ENCODE results near the gene TTBK1.

TTBK1 gene

GRCh38 chr6:43207286-43207685 lies 36.0 kb upstream of the TTBK1 start:
- Histone ChIP-seq H3K4me1 (ENCODE audit: control insufficient read depth, insufficient read depth, low read length) (no peaks in the 10 kb centered on the region), H3K9me3 (ENCODE audit: control insufficient read depth, insufficient read depth, low read length) (no peaks in the 10 kb centered on the region), H3K27ac (ENCODE audit: low read depth, low read length) (no peak overlapping the region), H3K36me3 (ENCODE audit: control insufficient read depth, insufficient read depth, low read length) (no peaks in the 10 kb centered on the region), H3K27me3 (ENCODE audit: control insufficient read depth, insufficient read depth, low read length) (no peaks in the 10 kb centered on the region), H3K4me3 (ENCODE audit: low read depth, low read length) (no peak overlapping the region), H3K9ac (ENCODE audit: low read depth, low read length) (no peak overlapping the region)

DNA sequence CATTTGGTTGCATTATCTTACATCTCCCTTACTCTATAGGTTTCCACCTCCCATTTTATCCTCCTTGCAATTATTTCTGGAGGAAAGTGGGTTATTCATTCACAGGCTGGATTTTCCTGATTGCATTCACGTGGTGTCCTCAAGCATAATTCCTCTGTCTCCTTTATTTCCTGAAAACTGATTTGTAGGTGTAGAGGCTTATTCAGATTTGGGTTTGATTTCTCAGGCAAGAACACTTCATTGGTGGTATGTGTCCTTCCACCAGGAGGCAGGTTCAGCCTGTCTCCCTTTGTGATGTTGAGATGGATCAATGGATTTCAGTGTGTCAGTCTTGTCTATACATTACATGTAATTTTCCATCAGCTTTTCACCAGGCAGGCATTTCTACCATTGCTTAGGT lies 31.3 kb upstream of the TTBK1 start:
- H3K27me3 ChIP-seq (ENCODE audit: control insufficient read depth, insufficient read depth, low read length) = no peaks in the 10 kb centered on the region
- no peaks in the 10 kb centered on the region for H3K9me3 ChIP-seq (ENCODE audit: control insufficient read depth, insufficient read depth, low read length)
- no peaks in the 10 kb centered on the region for H3K4me1 ChIP-seq (ENCODE audit: control insufficient read depth, insufficient read depth, low read length)
- H3K9ac ChIP-seq (ENCODE audit: low read depth, low read length) = no peak overlapping the region
- no peak overlapping the region for H3K27ac ChIP-seq (ENCODE audit: low read depth, low read length)
- no peak overlapping the region for H3K4me3 ChIP-seq (ENCODE audit: low read depth, low read length)
- H3K36me3 ChIP-seq (ENCODE audit: control insufficient read depth, insufficient read depth, low read length) = no peaks in the 10 kb centered on the region

- Histone ChIP-seq H3K36me3 (ENCODE audit: control insufficient read depth, insufficient read depth, low read length) (no peaks in the 10 kb centered on the region), H3K9ac (ENCODE audit: low read depth, low read length) (no peak overlapping the region), H3K27me3 (ENCODE audit: control insufficient read depth, insufficient read depth, low read length) (no peaks in the 10 kb centered on the region), H3K27ac (ENCODE audit: low read depth, low read length) (no peak overlapping the region), H3K9me3 (ENCODE audit: control insufficient read depth, insufficient read depth, low read length) (no peaks in the 10 kb centered on the region), H3K4me1 (ENCODE audit: control insufficient read depth, insufficient read depth, low read length) (no peaks in the 10 kb centered on the region), H3K4me3 (ENCODE audit: low read depth, low read length) (no peak overlapping the region)
These were observed 29.9 kb upstream of the TTBK1 start for GRCh38 chr6:43213431-43213830.

- Histone ChIP-seq H3K4me1 (ENCODE audit: control insufficient read depth, insufficient read depth, low read length) (no peaks in the 10 kb centered on the region), H3K27me3 (ENCODE audit: control insufficient read depth, insufficient read depth, low read length) (no peaks in the 10 kb centered on the region), H3K36me3 (ENCODE audit: control insufficient read depth, insufficient read depth, low read length) (no peaks in the 10 kb centered on the region), H3K9me3 (ENCODE audit: control insufficient read depth, insufficient read depth, low read length) (no peaks in the 10 kb centered on the region), H3K27ac (ENCODE audit: low read depth, low read length) (no peak overlapping the region), H3K9ac (ENCODE audit: low read depth, low read length) (no peak overlapping the region), H3K4me3 (ENCODE audit: low read depth, low read length) (no peak overlapping the region)
These were observed 28.2 kb upstream of the TTBK1 start for GRCh38 chr6:43215066-43215465.

DNA sequence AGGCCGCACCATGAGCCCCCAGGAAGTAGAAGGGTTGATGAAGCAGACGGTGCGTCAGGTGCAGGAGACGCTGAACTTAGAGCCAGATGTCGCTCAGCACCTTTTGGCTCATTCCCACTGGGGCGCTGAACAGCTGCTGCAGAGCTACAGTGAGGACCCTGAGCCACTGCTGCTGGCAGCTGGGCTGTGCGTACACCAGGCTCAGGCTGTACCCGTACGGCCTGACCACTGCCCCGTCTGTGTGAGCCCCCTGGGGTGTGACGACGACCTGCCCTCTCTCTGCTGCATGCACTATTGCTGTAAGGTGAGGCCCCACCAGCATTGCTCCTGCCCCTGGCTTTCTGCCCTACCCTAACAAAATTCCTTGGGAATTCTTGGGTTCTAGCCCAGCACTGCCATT lies 27.1 kb upstream of the TTBK1 start:
- no peaks in the 10 kb centered on the region for H3K27me3 ChIP-seq (ENCODE audit: control insufficient read depth, insufficient read depth, low read length)
- H3K4me1 ChIP-seq (ENCODE audit: control insufficient read depth, insufficient read depth, low read length) = no peaks in the 10 kb centered on the region
- H3K9me3 ChIP-seq (ENCODE audit: control insufficient read depth, insufficient read depth, low read length) = no peaks in the 10 kb centered on the region
- H3K27ac ChIP-seq (ENCODE audit: low read depth, low read length) = no peak overlapping the region
- H3K9ac ChIP-seq (ENCODE audit: low read depth, low read length) = no peak overlapping the region
- no peak overlapping the region for H3K4me3 ChIP-seq (ENCODE audit: low read depth, low read length)
- no peaks in the 10 kb centered on the region for H3K36me3 ChIP-seq (ENCODE audit: control insufficient read depth, insufficient read depth, low read length)

GRCh38 chr6:43217351-43217750 lies 25.9 kb upstream of the TTBK1 start:
- Histone ChIP-seq H3K9ac (ENCODE audit: low read depth, low read length) (no peak overlapping the region), H3K27me3 (ENCODE audit: control insufficient read depth, insufficient read depth, low read length) (no peaks in the 10 kb centered on the region), H3K4me3 (ENCODE audit: low read depth, low read length) (no peak overlapping the region), H3K27ac (ENCODE audit: low read depth, low read length) (no peak overlapping the region), H3K9me3 (ENCODE audit: control insufficient read depth, insufficient read depth, low read length) (no peaks in the 10 kb centered on the region), H3K36me3 (ENCODE audit: control insufficient read depth, insufficient read depth, low read length) (no peaks in the 10 kb centered on the region), H3K4me1 (ENCODE audit: control insufficient read depth, insufficient read depth, low read length) (no peaks in the 10 kb centered on the region)

DNA sequence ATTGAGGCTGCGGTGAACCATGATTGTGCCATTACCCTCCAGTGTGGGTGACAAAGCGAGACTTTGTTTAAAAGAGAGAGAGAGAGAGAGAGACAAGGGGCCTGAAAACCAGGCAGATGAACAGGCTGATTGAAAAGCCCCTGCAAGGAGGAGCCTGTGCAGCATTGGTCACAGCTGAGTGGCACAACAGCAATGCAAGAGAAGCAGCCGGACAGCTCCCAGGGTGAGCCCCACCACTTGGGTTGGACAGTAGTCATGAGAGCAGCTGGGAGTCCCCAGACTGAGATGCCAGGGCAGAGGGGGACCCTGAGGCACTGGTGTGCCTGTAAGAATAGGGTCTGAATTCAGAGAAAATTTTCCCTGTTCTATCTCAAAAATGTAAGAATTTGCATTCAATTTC lies 24.2 kb upstream of the TTBK1 start:
- Histone ChIP-seq H3K36me3 (ENCODE audit: control insufficient read depth, insufficient read depth, low read length) (no peaks in the 10 kb centered on the region), H3K27me3 (ENCODE audit: control insufficient read depth, insufficient read depth, low read length) (no peaks in the 10 kb centered on the region), H3K27ac (ENCODE audit: low read depth, low read length) (no peak overlapping the region), H3K9ac (ENCODE audit: low read depth, low read length) (no peak overlapping the region), H3K4me1 (ENCODE audit: control insufficient read depth, insufficient read depth, low read length) (no peaks in the 10 kb centered on the region), H3K9me3 (ENCODE audit: control insufficient read depth, insufficient read depth, low read length) (no peaks in the 10 kb centered on the region), H3K4me3 (ENCODE audit: low read depth, low read length) (no peak overlapping the region)

GRCh38 chr6:43219814-43220213 lies 23.5 kb upstream of the TTBK1 start:
- Histone ChIP-seq H3K4me3 (ENCODE audit: low read depth, low read length) (no peak overlapping the region), H3K4me1 (ENCODE audit: control insufficient read depth, insufficient read depth, low read length) (no peaks in the 10 kb centered on the region), H3K9me3 (ENCODE audit: control insufficient read depth, insufficient read depth, low read length) (no peaks in the 10 kb centered on the region), H3K9ac (ENCODE audit: low read depth, low read length) (no peak overlapping the region), H3K27ac (ENCODE audit: low read depth, low read length) (no peak overlapping the region), H3K27me3 (ENCODE audit: control insufficient read depth, insufficient read depth, low read length) (no peaks in the 10 kb centered on the region), H3K36me3 (ENCODE audit: control insufficient read depth, insufficient read depth, low read length) (no peaks in the 10 kb centered on the region)

DNA sequence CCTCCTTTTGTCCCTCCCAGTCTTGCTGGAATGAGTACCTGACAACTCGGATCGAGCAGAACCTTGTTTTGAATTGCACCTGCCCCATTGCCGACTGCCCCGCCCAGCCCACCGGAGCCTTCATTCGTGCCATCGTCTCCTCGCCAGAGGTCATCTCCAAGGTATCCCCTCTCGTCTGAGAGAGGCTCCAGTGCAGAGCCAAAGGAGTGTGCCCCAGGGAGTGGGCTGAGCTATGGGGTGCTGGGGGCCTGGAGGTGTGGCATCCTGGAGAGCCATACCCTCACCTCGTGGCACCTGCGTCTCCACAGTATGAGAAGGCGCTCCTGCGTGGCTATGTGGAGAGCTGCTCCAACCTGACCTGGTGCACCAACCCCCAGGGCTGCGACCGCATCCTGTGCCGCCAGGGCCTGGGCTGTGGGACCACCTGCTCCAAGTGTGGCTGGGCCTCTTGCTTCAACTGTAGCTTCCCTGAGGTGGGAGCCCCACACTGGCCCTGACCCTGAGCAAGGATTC lies 22.8 kb upstream of the TTBK1 start:
- Histone ChIP-seq H3K9me3 (ENCODE audit: control insufficient read depth, insufficient read depth, low read length) (no peaks in the 10 kb centered on the region), H3K4me1 (ENCODE audit: control insufficient read depth, insufficient read depth, low read length) (no peaks in the 10 kb centered on the region), H3K36me3 (ENCODE audit: control insufficient read depth, insufficient read depth, low read length) (0 out of 2 replicates have a peak, but pooled peaks cover 1% of the 10 kb centered on the region), H3K4me3 (ENCODE audit: low read depth, low read length) (no peak overlapping the region), H3K9ac (ENCODE audit: low read depth, low read length) (no peak overlapping the region), H3K27me3 (ENCODE audit: control insufficient read depth, insufficient read depth, low read length) (no peaks in the 10 kb centered on the region), H3K27ac (ENCODE audit: low read depth, low read length) (no peak overlapping the region)

- Histone ChIP-seq H3K4me1 (ENCODE audit: control insufficient read depth, insufficient read depth, low read length) (no peaks in the 10 kb centered on the region), H3K27ac (ENCODE audit: low read depth, low read length) (no peak overlapping the region), H3K9me3 (ENCODE audit: control insufficient read depth, insufficient read depth, low read length) (no peaks in the 10 kb centered on the region), H3K9ac (ENCODE audit: low read depth, low read length) (no peak overlapping the region), H3K4me3 (ENCODE audit: low read depth, low read length) (no peak overlapping the region), H3K27me3 (ENCODE audit: control insufficient read depth, insufficient read depth, low read length) (no peaks in the 10 kb centered on the region), H3K36me3 (ENCODE audit: control insufficient read depth, insufficient read depth, low read length) (peaks cover 8% of the 10 kb centered on the region; the same call in 1 of the 2 replicates)
These were observed 22.0 kb upstream of the TTBK1 start for GRCh38 chr6:43221046-43221972.

- no peaks in the 10 kb centered on the region for H3K9me3 ChIP-seq (ENCODE audit: control insufficient read depth, insufficient read depth, low read length)
- no peaks in the 10 kb centered on the region for H3K27me3 ChIP-seq (ENCODE audit: control insufficient read depth, insufficient read depth, low read length)
- peaks cover 8% of the 10 kb centered on the region; the same call in 1 of the 2 replicates for H3K36me3 ChIP-seq (ENCODE audit: control insufficient read depth, insufficient read depth, low read length)
- no peaks in the 10 kb centered on the region for H3K4me1 ChIP-seq (ENCODE audit: control insufficient read depth, insufficient read depth, low read length)
- no peak overlapping the region for H3K4me3 ChIP-seq (ENCODE audit: low read depth, low read length)
- no peak overlapping the region for H3K9ac ChIP-seq (ENCODE audit: low read depth, low read length)
- no peak overlapping the region for H3K27ac ChIP-seq (ENCODE audit: low read depth, low read length)
These were observed 20.7 kb upstream of the TTBK1 start for GRCh38 chr6:43222418-43223059.
